IPS DF 6.9 (cell line): ENCODE data around the gene TRPM3.

ENCODE experiments used
- DNase-seq: peaks from one replicate; pipeline ENCODE4 v3.0.0-alpha.2; 2013; ENCODE audit warnings: low read depth, low spot score
- H3K27ac ChIP-seq: one replicate; pipeline ENCODE4 v1.5.1; 2013; ENCODE audit warnings: low read length, control low read depth
- H3K27me3 ChIP-seq: 2 replicates; pipeline ENCODE4 v1.6.1; 2013; ENCODE audit warnings: mild to moderate bottlenecking, low read length; ENCODE audit not compliant: control insufficient read depth, insufficient read depth
- H3K36me3 ChIP-seq: 2 replicates; pipeline ENCODE4 v1.6.1; 2013; ENCODE audit warnings: low read length; ENCODE audit not compliant: control insufficient read depth, insufficient read depth
- H3K4me1 ChIP-seq: 2 replicates; pipeline ENCODE4 v1.6.1; 2013; ENCODE audit warnings: low read length; ENCODE audit not compliant: control insufficient read depth, insufficient read depth
- H3K4me3 ChIP-seq: 2 replicates; pipeline ENCODE4 v1.5.1; 2013; ENCODE audit warnings: mild to moderate bottlenecking, low read length
- H3K9me3 ChIP-seq: 2 replicates; pipeline ENCODE4 v1.6.1; 2013; ENCODE audit warnings: low read length, inconsistent platforms; ENCODE audit not compliant: control insufficient read depth, insufficient read depth
- WGBS: extraction: QIAGEN DNeasy Blood & Tissue Kit; methylation state at CpG from one replicate; pipeline ENCODE4 v1.1.7; 2013; ENCODE audit warnings: mixed read lengths, missing lambda C conversion rate; ENCODE audit not compliant: insufficient read length, insufficient coverage; 5-methylcytosine and 5-hydroxymethylcytosine counted together

TRPM3 gene

GRCh38 chr9:70556771-70557170, 564.6 kb downstream of the TRPM3 start:
- Histone ChIP-seq H3K4me3 (no peak overlapping the region), H3K4me1 (no peaks in the 10 kb centered on the region; the same call in 1 of the 2 replicates), H3K36me3 (no peaks in the 10 kb centered on the region), H3K27me3 (no peaks in the 10 kb centered on the region), H3K9me3 (no peaks in the 10 kb centered on the region), H3K27ac (no peak overlapping the region)
- DNase-seq = no peak
- no CpG with 5 or more reads among the region's 1 CpG for WGBS

- no peak overlapping the region for H3K4me3 ChIP-seq
- H3K9me3 ChIP-seq = no peaks in the 10 kb centered on the region
- H3K4me1 ChIP-seq = no peaks in the 10 kb centered on the region; the same call in 1 of the 2 replicates
- no peak for DNase-seq
- H3K36me3 ChIP-seq = no peaks in the 10 kb centered on the region
- no peaks in the 10 kb centered on the region for H3K27me3 ChIP-seq
- no peak overlapping the region for H3K27ac ChIP-seq
- WGBS = no CpG with 5 or more reads among the region's 2 CpGs
Observed at GRCh38 chr9:70554881-70555280, 566.5 kb downstream of the TRPM3 start.

- Histone ChIP-seq H3K9me3 (no peaks in the 10 kb centered on the region), H3K27ac (peak overlapping the region; percentile 42), H3K36me3 (no peaks in the 10 kb centered on the region), H3K27me3 (no peaks in the 10 kb centered on the region), H3K4me1 (no peaks in the 10 kb centered on the region; the same call in 1 of the 2 replicates), H3K4me3 (no peak overlapping the region)
- no CpG with 5 or more reads among the region's 12 CpGs for WGBS
- peak; percentile 57 for DNase-seq
Observed at GRCh38 chr9:70553707-70554673, 567.4 kb downstream of the TRPM3 start.

GRCh38 chr9:70552561-70552960, 568.9 kb downstream of the TRPM3 start:
- H3K4me3 ChIP-seq = no peak overlapping the region
- H3K4me1 ChIP-seq = no peaks in the 10 kb centered on the region; the same call in 1 of the 2 replicates
- no CpG with 5 or more reads among the region's 9 CpGs for WGBS
- no peak for DNase-seq
- H3K27ac ChIP-seq = no peak overlapping the region
- no peaks in the 10 kb centered on the region for H3K27me3 ChIP-seq
- no peaks in the 10 kb centered on the region for H3K9me3 ChIP-seq
- no peaks in the 10 kb centered on the region for H3K36me3 ChIP-seq

GRCh38 chr9:70551801-70552200, 569.6 kb downstream of the TRPM3 start:
- H3K9me3 ChIP-seq = no peaks in the 10 kb centered on the region
- H3K4me3 ChIP-seq = no peak overlapping the region
- H3K36me3 ChIP-seq = no peaks in the 10 kb centered on the region
- no peaks in the 10 kb centered on the region; the same call in 1 of the 2 replicates for H3K4me1 ChIP-seq
- DNase-seq = no peak
- WGBS = no CpG with 5 or more reads among the region's 3 CpGs
- H3K27ac ChIP-seq = no peak overlapping the region
- H3K27me3 ChIP-seq = no peaks in the 10 kb centered on the region

- H3K36me3 ChIP-seq = no peaks in the 10 kb centered on the region
- no peak overlapping the region for H3K4me3 ChIP-seq
- no CpG with 5 or more reads among the region's 4 CpGs for WGBS
- no peaks in the 10 kb centered on the region for H3K9me3 ChIP-seq
- no peak for DNase-seq
- H3K27me3 ChIP-seq = no peaks in the 10 kb centered on the region
- no peak overlapping the region for H3K27ac ChIP-seq
- H3K4me1 ChIP-seq = no peaks in the 10 kb centered on the region; the same call in 1 of the 2 replicates
Observed at GRCh38 chr9:70551396-70551795, 570.0 kb downstream of the TRPM3 start.

GRCh38 chr9:70549926-70550325, 571.5 kb downstream of the TRPM3 start:
- Histone ChIP-seq H3K4me1 (no peaks in the 10 kb centered on the region; the same call in 1 of the 2 replicates), H3K9me3 (no peaks in the 10 kb centered on the region), H3K27ac (no peak overlapping the region), H3K4me3 (no peak overlapping the region), H3K27me3 (no peaks in the 10 kb centered on the region), H3K36me3 (no peaks in the 10 kb centered on the region)
- no CpG with 5 or more reads among the region's 1 CpG for WGBS
- no peak for DNase-seq

- H3K36me3 ChIP-seq = no peaks in the 10 kb centered on the region
- no peak for DNase-seq
- no peaks in the 10 kb centered on the region for H3K4me1 ChIP-seq
- no CpG with 5 or more reads among the region's 3 CpGs for WGBS
- H3K4me3 ChIP-seq = no peak overlapping the region
- no peaks in the 10 kb centered on the region for H3K27me3 ChIP-seq
- H3K9me3 ChIP-seq = no peaks in the 10 kb centered on the region
- no peak overlapping the region for H3K27ac ChIP-seq
Observed at GRCh38 chr9:70542311-70542931, 579.0 kb downstream of the TRPM3 start.

- Histone ChIP-seq H3K4me1 (no peaks in the 10 kb centered on the region), H3K36me3 (no peaks in the 10 kb centered on the region), H3K27ac (no peak overlapping the region), H3K4me3 (no peak overlapping the region), H3K9me3 (no peaks in the 10 kb centered on the region), H3K27me3 (no peaks in the 10 kb centered on the region)
- WGBS = no CpG with 5 or more reads among the region's 5 CpGs
- DNase-seq = no peak
Observed at GRCh38 chr9:70540016-70540415, 581.4 kb downstream of the TRPM3 start.

GRCh38 chr9:70539526-70539925, 581.9 kb downstream of the TRPM3 start:
- H3K36me3 ChIP-seq = no peaks in the 10 kb centered on the region
- H3K9me3 ChIP-seq = no peaks in the 10 kb centered on the region
- no peak overlapping the region for H3K4me3 ChIP-seq
- DNase-seq = no peak
- no peaks in the 10 kb centered on the region for H3K27me3 ChIP-seq
- H3K4me1 ChIP-seq = no peaks in the 10 kb centered on the region
- H3K27ac ChIP-seq = no peak overlapping the region
- no CpG with 5 or more reads among the region's 1 CpG for WGBS
